ENCODE results near the gene MUC3A.
"Not testable (repeated sequence)": the region's sequence is repeated elsewhere in the genome, so short reads cannot be mapped to it uniquely, and the experiment has no call there.

MUC3A gene

GRCh38 chr7:100971111-100972001, 22.0 kb downstream of the MUC3A start:
- no peak for DNase-seq

GRCh38 chr7:100972002-100972347, 22.6 kb downstream of the MUC3A start:
- no peak for DNase-seq

- no peak for DNase-seq
Measured at GRCh38 chr7:100974021-100974420, 24.7 kb downstream of the MUC3A start.

GRCh38 chr7:100975371-100975821, 26.1 kb downstream of the MUC3A start:
- no peak for DNase-seq

- DNase-seq = no peak
Measured at GRCh38 chr7:100978300-100978699, 29.0 kb downstream of the MUC3A start.

- DNase-seq = no peak
Measured at GRCh38 chr7:100983451-100984187, 34.3 kb downstream of the MUC3A start.

GRCh38 chr7:100984241-100984918, 35.0 kb downstream of the MUC3A start:
- DNase-seq = not testable (repeated sequence)

- not testable (repeated sequence) for DNase-seq
Measured at GRCh38 chr7:100985033-100985797, 35.9 kb downstream of the MUC3A start.

GRCh38 chr7:100991631-100992030, 42.3 kb downstream of the MUC3A start:
- no peak for DNase-seq

- not testable (repeated sequence) for DNase-seq
Measured at GRCh38 chr7:100992280-100992679, 42.9 kb downstream of the MUC3A start.

- DNase-seq = not testable (repeated sequence)
Measured at GRCh38 chr7:100994671-100995070, 45.3 kb downstream of the MUC3A start.

GRCh38 chr7:100998530-100998929, 49.2 kb downstream of the MUC3A start:
- DNase-seq = not testable (repeated sequence)

GRCh38 chr7:100999334-100999733, 50.0 kb downstream of the MUC3A start:
- DNase-seq = not testable (repeated sequence)

GRCh38 chr7:101000025-101000424, 50.7 kb downstream of the MUC3A start:
- DNase-seq = not testable (repeated sequence)

GRCh38 chr7:101002333-101002732, 53.0 kb downstream of the MUC3A start:
- DNase-seq = not testable (repeated sequence)

GRCh38 chr7:101007361-101007760, 58.0 kb downstream of the MUC3A start:
- not testable (repeated sequence) for DNase-seq

GRCh38 chr7:101009629-101010028, 60.3 kb downstream of the MUC3A start:
- DNase-seq = no peak

GRCh38 chr7:101012931-101013330, 63.6 kb downstream of the MUC3A start:
- DNase-seq = no peak

- DNase-seq = no peak
Measured at GRCh38 chr7:101015626-101016025, 66.3 kb downstream of the MUC3A start.

GRCh38 chr7:101017064-101017777, 67.9 kb downstream of the MUC3A start:
- DNase-seq = no peak

Measured in cortex of kidney (tissue), 1 donor.